ENCODE measurements around the gene GNAT2.

GNAT2 gene

DNA sequence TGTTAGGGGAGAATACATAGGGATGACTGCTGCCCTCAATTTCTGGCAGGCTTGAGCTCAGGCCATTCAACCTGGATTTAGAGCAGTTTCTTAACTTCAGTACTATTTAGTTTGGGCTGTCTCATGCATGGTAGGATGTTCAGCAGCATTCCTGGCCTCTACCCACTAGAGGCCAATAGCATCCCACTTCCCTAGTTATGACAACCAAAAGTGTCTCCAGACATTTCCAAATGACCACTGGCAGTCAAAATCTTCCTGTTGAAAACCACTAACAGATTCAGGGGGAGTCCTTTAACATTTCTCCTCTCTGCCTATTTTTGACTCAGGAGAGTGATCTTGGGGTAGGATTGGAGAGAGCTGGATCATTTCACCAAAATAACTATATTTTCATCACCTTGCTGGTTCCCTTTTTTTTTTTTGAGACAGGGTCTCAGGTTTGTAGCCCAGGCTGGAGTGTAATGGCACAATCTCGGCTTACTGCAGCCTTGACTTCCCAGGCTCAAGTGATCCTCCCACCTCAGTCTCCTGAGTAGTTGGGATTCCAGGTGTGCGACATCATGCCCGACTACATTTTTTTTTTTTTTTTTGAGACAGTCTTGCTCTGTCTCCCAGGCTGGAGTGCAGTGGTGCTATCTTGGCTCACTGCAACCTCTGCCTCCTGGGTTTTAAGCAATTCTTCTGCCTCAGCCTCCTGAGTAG is 8.7 kb downstream of the GNAT2 start:
- DNase-seq (ENCODE audit: low read depth): no peak

DNA sequence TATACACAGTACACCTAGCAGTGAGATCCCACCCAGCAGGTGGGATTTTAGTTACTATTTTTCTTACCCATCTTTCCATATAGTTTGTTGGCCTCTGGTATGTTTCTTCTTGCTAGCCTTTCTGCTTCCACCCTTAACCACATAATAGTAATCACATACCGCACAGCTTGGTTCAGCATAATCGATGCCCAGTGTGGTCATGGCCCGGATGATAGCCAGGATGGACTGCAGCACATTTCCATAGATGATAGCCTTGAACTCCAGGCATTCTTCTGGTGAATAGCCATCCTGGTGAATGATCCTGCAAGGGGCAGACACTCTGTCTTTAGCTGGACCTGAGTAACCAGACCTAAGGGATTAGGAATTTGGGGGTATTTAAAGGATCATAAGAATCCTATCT is 9.5 kb downstream of the GNAT2 start:
- no peak for DNase-seq (ENCODE audit: low read depth)

DNA sequence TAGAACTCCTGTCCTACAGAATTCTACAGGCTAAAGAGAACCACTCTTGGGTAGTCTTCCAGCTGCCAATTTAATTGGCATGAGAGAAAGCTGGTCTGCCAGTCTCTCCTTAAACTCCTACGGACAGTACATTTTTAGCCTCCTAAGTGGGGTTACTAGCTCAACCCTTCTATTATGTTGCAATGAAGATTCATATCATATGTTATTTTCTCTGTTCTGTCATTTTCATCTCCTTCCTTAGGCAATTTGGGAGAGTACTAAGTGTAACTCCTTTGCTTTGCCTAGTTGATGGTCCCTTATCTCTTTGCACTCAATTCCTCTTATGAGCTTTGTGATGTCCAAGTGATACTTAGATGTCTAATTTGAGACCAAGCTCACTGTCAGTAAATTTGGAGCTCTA is 14.0 kb downstream of the GNAT2 start:
- no peak for DNase-seq (ENCODE audit: low read depth)

DNA sequence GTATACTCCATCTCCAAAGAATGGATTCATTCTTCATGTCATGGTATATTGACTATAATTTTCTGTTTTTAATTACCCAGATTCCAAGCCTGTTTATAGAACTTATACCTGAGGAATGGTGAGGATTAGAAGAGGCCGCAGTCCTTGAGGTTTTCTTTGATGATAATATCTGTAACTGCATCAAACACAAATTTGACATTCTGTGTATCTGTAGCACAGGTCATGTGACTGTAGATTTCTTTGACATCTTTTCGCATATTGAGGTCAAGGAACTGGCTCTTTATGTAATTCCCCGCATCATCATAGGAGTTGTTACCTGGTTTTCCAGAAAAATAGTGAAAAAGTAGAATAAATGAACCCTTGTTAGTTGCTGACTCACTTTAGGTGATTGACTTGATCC is 16.2 kb downstream of the GNAT2 start:
- DNase-seq (ENCODE audit: low read depth): no peak

DNA sequence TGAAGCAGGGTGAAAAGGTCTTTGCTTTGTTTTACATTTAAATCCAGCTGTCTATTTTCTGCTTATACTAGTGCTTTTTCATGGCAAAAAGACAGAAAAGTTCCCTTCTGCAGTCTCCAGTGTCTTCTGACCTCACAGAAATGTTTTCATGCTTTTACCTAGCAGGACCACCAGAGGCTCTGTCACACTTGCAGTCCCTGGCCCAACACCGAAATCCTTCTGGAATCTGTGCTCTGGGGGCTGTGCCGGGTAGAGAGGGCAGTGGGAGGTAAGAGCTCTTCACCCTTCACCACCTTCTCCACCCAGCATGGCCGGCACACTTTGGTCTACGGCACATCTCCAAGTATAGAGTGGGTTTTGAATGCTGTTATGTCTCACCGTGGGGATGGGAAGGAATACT is 20.8 kb downstream of the GNAT2 start:
- no peak for DNase-seq (ENCODE audit: low read depth)

DNA sequence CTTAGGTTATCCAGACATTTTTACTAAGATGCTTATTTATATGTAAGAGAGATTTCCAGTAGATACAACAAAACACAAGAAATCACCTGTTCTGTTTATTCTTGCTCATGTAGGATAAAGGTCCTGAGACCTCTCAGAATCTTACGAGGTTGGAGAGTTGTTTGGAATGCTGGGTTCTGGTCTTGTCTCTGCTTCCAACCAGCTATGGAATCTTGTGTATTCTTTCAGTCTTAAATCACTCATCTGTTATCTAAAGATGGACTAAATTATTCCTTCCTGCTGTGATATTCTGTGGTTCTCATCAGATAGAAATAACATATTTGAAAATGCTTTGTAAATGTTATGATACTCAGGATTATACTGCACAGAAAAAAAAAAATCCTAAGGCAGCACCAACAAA is 21.3 kb downstream of the GNAT2 start:
- DNase-seq (ENCODE audit: low read depth): no peak

DNA sequence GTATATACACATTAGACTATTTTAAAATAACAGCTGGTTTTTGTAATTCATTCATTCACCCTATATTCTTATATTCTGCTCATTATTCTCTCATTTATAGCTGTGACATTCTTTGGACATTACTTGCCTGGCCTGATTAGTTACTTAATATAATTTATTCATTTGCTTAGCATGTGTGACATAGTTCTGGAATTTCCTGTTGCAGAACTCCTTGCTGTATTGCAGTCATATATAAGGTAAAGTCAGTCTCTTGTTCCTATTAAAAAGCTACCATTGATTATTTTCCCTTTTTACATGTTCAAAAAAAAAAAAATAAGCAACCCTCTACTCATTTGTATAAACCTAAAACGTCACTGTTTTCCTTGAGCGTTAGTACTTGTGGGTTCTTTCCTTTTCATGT is 23.9 kb downstream of the GNAT2 start:
- no peak for DNase-seq (ENCODE audit: low read depth)

DNA sequence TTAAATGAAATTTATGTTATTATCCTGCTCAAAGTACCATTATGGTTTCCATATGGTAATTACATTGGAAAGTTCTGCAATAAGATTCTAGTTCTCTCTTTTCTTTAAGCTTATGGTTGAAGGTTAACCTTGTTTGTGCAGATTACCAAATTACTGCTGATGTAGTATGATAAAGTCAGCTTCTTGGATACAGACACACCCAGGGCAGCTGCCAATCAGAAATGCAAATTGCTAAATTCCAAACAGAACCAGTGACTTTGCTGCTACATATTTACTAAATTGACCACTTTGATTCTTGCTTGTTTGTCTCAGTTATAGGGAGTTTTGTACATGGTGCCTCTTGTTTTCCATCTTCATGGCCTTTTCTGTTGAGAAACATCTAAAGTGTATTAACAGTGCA is 26.5 kb downstream of the GNAT2 start:
- DNase-seq (ENCODE audit: low read depth): no peak

DNA sequence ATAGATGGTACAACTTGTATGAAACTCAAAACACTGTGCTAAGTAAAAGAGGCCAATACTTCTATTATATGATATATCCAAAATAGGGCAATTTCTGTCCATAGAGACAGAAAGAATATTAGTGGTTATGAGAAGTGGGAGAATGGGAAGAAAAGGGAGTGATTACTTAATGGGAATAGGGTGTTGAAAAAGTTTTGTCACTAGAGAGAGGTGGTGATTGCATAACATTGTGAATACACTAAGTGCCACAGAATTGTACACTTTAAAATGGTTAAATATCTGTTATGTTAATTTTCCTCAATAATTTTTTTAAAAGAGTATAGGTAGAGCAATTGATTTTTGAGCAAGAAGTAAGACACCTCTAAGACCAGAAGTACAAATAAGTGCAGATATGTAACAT is 29.7 kb downstream of the GNAT2 start:
- DNase-seq (ENCODE audit: low read depth): no peak

DNA sequence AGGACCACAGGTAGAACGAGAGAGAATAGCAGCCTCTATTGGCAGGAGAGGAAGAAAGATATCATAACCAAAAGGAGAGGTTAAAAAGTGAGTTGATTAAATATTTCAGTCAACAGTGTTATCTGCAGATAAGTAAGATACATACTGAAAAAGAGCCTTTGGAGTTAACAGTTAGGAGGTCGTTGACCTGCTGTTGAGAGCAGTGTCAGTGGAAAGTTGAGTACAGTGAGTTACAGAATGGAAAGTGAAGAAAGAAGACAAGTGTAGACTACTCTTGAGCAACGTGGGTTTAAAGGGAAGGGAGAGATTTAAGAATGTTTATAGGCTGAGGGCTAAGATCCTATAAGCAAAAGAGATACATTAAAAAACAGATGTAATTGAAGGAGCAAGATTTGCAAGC is 30.2 kb downstream of the GNAT2 start:
- DNase-seq (ENCODE audit: low read depth): no peak

DNA sequence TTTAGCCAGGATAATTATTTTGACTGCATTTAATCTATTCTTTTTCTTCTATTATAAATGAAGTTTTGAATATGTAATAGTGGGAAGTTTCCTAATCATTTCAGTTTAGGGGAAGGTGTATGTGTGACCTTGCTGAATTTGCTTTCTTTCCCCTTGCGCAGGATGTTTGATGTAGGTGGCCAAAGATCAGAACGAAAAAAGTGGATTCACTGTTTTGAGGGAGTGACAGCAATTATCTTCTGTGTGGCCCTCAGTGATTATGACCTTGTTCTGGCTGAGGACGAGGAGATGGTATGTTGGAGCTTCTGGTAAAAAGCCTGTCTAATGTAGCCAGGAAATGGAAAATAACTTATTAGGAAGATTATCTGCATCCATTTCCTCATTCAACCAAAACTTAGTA is 33.4 kb downstream of the GNAT2 start:
- no peak for DNase-seq (ENCODE audit: low read depth)

DNA sequence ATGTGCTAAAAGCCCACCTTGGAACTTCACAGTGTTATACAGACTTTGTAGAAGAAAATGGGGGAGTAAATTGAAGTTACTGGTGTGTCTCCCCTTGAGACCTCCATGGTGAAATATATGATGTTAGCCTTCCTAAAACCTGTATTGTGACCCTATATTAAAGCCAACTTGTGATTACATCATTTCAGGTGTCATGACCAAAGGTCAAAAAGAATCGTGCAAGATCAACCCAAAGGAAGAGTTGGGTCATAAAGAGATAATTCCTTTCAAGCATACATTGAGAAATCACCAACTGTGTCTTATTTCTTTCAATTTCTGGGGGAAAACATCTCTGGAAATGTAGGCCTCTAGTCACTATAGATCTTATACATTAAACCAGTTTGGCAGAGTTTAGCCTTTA is 34.6 kb downstream of the GNAT2 start:
- DNase-seq (ENCODE audit: low read depth): no peak

DNA sequence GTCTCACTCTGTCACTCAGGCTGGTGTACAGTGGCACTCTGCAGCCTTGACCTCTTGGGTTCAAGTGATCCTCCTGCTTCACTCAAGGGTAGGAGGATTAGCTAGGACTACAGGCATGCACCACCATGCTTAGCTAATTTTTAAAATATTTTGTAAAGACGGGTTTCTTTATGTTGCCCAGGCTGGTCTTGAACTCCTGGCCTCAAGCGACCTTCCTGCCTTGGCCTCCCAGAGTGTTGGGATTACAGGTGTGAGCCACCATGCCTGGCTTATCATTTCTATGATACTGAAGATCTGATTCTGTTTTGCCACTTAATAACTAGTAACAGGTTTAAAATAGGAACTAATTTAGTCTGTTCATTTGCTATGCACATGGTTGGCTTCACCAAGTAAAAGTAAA is 37.4 kb downstream of the GNAT2 start:
- no peak for DNase-seq (ENCODE audit: low read depth)

DNA sequence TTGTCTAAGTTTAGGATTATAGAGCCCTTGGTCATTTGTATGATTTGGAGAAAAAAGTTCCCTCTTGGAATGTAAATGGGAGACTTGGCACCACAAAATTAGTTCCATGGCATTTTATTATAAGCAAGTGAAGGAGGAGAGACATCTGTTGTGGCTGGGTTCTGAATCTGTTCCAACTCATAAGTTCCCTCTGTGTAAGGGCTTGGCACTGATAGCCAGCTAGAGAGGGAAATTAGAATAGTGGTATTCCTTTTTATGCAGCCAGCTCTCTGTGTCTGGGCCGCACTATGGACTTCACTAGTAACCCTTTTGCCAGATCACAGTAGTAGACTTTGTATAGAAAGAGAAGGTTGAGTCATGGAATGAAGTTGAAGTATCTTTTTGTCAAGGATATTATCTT is 39.9 kb downstream of the GNAT2 start:
- DNase-seq (ENCODE audit: low read depth): no peak

DNA sequence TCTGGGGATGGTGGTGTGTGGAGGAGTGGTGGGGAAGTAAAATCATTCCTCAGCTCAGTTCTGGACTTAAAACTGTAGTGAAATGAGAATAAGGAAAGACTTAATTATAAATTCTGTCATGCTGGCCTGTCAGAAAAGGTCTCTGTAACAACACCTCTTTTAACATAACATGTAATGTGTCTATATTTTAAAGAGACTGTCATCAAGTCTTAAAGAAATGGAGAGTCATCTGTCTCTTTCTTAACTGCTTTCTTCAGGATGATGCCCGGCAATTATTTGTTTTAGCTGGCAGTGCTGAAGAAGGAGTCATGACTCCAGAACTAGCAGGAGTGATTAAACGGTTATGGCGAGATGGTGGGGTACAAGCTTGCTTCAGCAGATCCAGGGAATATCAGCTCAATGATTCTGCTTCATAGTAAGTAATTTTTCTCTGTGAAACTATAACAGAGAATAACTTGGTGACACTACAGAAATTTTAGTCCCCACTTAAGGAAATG is 40.4 kb downstream of the GNAT2 start:
- no peak for DNase-seq (ENCODE audit: low read depth)

DNA sequence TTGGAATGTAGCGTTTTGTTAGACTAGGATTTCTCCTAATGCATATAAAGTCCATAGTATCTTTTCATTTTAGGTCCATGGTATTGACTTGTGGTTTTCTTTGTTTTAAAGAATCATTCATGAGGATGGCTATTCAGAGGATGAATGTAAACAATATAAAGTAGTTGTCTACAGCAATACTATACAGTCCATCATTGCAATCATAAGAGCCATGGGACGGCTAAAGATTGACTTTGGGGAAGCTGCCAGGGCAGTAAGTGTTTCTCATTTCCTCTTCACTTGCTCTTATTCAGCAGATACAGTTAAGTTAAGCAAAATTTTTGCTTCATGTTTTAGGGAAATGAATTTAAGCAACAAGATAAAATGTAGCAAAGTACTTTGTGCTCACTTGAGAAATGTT is 45.6 kb downstream of the GNAT2 start:
- no peak for DNase-seq (ENCODE audit: low read depth)

DNA sequence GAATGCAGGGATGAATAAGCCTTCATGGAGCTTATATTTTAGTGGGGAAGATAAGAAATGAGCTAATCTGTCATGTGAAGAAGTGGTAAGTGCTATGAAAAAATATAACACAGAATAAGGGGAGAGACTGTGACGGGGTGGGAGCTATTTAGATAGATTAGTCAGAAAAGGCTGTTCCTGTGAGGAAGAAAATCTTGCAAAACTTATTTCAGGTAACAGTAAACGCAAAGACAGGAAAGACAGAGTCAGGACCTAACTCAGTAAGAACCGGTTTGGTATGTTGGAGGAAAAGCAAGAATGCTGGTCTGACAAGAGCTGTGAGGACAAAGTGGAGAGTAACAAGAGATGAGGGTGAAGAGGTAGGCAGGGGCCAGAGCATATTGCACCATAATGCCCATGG is 49.0 kb downstream of the GNAT2 start:
- DNase-seq (ENCODE audit: low read depth): no peak

DNA sequence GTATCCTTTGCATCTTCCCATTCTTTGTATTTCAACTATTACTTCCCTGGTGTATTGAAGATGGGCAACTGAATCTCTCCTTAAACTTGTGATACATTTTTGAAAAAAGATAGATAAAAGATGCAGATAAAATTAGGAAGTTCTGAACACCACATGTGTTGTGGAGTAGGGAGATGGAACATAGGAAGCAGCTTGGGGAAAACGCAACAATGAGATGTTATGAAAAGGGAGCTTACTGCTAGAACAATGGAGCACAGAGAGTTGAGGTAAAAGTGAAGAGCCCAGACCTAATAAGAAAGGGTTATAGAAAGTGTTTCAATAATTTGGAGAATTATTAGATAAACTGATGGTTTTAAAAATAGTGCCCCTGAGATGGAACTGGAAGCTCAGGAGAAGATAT is 50.1 kb downstream of the GNAT2 start:
- DNase-seq (ENCODE audit: low read depth): no peak

DNA sequence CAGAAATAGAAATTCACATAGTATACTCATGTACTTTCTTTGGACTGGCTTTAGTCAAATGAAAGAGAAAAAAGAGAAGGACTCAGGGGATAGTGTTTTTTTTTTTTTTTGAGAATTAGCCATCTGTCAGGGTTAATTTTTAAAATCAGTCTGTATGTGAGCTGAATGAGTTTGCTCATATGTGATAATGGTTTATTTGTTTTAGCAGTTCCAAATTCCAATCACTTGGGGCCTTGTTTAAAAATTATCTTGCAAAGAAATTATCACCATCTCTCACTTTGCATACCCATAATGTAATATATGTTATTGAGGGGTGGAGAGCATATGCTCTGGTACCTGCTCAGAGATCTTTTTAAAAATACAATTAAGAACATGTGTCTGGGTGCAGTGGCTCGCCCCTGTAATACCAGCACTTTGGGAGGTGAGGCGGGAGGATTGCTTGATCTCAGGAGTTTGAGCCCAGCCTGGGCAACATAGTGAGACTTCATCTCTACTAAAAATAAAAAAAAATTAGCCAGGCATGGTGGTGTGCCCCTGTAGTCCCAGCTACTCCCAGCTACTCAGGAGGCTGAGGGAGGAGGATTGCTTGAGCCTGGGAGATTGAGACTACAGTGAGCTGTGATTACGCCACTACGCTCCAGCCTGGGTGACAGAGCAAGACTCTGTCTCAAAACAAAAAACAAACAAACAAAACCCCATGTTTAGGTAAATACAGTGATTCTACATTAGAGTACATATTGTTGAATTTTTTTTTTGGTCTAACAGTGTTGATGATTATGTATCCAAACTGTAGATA is 51.3 kb downstream of the GNAT2 start:
- no peak for DNase-seq (ENCODE audit: low read depth)

DNA sequence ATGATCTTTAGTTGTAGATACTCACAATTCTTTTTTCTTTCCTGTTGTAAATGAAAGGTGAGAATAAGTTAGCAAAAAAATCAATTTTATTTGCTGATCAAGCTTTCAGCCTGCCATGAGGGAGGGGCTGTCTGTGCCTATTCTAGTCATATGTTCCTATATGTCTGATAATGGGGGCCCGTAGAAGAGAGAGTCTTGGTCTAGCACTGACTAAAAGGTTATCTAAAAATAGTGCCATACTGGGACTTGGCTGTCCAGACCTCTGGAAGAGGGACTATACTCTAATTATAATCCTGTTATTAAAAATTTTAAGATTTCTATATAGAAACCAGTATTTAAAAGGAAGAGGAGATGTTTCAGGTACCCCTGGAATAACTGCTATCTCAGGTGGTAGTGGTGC is 52.4 kb downstream of the GNAT2 start:
- DNase-seq (ENCODE audit: low read depth): no peak

DNA sequence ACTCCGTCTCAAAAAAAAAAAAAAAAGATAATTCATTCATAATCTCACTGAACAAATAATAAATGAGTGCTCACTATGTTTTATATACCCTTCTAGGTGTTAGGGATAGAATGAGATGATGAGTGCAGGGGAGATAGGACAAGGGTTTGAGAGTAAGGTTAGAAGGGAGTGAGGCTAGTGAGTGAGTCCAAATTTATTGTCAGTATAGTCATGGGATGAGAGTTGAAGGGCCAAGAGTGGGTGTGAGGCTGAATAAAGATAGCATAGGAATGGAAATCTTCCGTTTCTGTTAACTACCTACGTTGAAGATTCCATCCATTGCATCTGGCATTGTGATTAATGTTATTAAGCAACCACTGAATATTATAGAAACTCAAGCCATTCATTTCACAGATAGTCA is 54.2 kb downstream of the GNAT2 start:
- no peak for DNase-seq (ENCODE audit: low read depth)

DNA sequence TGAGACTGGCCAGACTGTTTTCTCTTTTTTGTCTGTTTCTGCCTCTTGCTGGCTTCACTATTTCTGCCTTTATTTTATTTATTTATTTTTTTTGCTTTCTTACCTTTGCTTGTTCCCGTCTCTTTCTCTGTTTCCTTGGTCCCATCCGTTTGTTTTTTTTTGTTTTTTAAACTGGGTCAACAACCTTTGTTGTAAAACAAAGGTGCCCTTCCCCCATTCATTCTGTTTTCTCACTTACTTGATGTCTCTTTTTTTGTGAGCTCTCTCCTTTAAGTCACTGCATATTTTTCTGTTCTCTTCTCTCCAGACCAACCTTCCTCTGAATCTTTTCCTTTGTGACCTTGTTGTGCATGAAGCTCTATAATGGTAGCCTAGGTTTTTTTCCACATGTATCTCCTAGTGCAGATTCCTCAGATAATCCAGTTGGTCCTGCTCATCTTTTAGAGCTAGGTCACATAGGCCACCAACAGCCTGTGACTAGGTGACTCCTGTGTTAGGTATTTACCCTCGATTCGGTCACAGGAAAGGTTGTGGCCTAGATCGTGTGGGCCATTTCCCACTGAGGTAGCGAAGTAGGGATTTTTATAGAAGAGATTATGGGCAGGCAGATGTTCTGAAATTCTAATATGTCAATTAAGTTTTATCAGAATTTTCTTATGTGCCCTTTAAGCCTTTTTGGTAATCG is 55.1 kb downstream of the GNAT2 start:
- no peak for DNase-seq (ENCODE audit: low read depth)

DNA sequence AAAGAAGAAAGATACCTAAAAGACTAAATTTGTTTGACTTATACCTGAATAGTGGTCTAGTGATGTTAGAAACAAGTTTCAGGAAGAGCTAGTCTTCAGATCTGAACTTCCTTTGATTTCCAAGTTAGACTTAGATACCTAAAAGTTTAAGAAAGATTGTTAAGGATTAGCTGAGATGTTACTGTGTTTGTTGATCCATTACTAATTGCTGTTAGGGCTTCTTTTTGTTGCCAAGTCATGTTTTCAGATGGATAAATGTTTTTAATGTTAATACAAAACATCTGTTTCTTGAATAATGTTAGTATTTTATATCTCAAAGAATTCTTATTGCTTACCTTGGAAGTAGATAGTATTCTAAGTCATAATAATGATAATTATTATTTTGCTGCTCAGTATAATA is 59.4 kb downstream of the GNAT2 start:
- DNase-seq (ENCODE audit: low read depth): no peak

All from CMK (cell line).